ENCODE data around the gene ISLR.

The ISLR gene

DNA sequence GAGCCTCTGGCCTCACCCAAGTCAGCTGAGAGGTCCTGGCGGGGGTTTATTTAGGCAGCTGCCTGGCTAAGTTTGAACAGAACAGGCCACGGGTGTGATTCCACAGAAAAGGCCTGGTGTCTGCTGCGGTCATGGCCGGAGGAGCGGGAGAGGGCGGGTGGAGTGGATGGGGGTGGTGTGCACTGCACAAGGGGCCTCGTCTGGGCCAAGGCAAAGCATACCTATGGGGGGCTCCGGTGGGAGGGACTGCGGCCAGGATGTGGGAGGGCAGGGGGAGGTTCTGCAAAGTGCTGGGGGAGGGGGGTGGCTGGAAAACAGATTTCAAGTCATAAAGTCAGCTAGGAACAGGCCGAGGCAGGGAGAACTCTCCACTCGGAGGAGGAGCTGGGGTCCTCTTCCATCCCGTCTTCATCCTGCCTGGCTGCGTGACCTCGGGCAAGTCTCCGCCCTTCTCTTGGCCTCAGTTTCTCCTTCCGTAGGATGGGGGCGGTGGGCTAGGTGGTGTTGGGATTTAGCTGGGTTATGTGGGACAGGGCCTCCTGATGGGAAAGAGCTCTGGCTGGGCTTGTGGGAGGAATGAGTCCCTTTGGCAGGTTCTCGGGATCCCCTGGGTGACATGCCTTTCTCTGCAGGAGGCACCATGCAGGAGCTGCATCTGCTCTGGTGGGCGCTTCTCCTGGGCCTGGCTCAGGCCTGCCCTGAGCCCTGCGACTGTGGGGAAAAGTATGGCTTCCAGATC is 878 bp downstream of the ISLR start:
- no peak for DNase-seq

DNA sequence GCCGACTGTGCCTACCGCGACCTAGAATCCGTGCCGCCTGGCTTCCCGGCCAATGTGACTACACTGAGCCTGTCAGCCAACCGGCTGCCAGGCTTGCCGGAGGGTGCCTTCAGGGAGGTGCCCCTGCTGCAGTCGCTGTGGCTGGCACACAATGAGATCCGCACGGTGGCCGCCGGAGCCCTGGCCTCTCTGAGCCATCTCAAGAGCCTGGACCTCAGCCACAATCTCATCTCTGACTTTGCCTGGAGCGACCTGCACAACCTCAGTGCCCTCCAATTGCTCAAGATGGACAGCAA is 1.4 kb downstream of the ISLR start:
- DNase-seq: no peak

DNA sequence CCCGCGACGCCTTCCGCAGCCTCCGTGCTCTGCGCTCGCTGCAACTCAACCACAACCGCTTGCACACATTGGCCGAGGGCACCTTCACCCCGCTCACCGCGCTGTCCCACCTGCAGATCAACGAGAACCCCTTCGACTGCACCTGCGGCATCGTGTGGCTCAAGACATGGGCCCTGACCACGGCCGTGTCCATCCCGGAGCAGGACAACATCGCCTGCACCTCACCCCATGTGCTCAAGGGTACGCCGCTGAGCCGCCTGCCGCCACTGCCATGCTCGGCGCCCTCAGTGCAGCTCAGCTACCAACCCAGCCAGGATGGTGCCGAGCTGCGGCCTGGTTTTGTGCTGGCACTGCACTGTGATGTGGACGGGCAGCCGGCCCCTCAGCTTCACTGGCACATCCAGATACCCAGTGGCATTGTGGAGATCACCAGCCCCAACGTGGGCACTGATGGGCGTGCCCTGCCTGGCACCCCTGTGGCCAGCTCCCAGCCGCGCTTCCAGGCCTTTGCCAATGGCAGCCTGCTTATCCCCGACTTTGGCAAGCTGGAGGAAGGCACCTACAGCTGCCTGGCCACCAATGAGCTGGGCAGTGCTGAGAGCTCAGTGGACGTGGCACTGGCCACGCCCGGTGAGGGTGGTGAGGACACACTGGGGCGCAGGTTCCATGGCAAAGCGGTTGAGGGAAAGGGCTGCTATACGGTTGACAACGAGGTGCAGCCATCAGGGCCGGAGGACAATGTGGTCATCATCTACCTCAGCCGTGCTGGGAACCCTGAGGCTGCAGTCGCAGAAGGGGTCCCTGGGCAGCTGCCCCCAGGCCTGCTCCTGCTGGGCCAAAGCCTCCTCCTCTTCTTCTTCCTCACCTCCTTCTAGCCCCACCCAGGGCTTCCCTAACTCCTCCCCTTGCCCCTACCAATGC is 2.0 kb downstream of the ISLR start:
- no peak for DNase-seq

DNA sequence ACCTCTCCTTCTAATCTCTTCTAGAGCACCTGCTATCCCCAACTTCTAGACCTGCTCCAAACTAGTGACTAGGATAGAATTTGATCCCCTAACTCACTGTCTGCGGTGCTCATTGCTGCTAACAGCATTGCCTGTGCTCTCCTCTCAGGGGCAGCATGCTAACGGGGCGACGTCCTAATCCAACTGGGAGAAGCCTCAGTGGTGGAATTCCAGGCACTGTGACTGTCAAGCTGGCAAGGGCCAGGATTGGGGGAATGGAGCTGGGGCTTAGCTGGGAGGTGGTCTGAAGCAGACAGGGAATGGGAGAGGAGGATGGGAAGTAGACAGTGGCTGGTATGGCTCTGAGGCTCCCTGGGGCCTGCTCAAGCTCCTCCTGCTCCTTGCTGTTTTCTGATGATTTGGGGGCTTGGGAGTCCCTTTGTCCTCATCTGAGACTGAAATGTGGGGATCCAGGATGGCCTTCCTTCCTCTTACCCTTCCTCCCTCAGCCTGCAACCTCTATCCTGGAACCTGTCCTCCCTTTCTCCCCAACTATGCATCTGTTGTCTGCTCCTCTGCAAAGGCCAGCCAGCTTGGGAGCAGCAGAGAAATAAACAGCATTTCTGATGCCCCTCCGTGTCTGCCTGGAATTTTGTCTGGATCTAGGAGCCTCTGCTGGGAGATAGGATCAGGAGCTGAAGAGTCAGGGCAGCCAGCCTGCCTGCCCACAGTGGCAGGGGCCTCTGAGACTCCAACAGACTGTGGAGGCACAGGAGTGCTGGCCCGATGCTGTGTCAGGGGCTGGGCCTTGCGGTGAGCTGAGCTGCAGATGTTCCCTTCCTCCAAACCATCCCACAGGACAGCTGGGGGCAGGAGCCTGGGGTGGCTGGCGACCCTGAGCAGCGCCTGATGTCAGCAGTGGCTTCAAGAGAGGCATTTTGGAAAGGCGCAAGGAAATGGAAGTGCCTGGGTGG is 3.0 kb downstream of the ISLR start:
- DNase-seq: no peak

DNA sequence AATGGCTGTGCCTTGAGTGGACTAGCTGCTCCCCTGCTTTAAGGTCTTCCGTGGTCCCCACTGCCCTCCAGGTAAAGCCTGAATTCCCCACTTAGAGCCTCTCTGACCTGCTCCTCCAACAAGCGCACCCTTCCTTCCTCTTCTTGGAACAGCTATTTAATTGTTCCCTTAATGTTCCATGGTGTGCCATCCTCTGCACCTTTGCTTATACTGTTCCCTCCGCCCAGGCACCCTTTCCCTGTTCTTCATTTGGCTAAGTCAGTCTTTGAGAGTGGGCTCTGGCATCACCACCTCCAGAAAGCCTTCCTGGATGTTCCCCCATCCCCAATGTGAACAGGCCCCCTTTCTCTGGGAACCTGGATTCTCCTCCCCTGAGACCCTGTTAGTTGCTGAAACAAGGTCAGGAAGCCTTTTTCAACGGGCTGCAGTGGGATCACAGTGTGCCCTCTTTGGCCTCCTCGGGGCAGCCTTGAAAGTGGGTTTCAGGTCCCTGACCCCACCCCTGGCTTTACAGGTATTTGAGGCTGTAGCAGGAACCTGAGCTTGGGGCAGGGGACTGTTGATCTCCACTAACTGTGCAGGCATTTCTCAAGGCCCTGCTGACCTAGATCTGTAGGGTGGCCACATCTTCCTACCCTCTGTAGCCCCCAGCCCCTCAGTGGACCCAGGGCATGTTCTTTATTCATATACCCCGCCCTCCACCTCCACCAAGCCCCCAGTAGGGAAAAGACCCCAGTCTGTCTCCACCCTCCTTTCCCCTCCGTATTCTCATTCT is 5.0 kb downstream of the ISLR start:
- no peak for DNase-seq

DNA sequence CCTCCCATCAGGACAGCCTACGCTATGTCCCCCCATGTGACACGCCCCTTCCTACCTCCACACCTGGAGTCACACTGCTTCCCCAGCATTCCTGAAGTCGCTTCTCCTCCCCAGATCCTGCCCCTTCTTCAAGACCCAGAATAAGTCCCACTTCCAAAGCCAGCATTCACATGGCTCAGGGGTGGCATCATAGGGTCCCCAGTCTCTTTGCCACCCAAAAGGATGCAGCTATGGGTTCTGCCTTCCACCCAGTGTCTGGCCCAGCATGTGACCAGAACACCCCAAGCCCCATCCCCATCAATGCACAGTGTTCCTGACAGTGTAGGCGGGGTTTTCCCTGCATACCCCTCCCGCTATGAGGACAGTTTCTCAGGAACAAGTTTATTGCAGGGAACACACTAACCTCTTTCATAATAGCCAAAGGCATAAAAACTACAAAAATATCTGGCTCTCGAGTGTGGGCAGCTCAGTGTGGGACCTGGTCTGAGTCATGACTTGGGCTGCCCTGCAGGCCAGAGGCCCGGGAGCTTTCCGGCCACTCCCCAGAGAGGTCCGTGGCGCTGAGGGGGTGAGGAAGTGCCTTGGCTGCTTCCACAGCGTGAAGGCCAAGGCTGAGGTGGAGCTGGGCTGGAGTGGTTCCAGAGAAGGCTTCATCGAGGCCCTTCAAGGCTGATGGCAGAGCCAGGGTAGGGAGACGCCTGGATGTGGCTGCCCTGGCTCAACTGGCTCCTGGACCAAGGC is 5.8 kb downstream of the ISLR start:
- no peak for DNase-seq

DNA sequence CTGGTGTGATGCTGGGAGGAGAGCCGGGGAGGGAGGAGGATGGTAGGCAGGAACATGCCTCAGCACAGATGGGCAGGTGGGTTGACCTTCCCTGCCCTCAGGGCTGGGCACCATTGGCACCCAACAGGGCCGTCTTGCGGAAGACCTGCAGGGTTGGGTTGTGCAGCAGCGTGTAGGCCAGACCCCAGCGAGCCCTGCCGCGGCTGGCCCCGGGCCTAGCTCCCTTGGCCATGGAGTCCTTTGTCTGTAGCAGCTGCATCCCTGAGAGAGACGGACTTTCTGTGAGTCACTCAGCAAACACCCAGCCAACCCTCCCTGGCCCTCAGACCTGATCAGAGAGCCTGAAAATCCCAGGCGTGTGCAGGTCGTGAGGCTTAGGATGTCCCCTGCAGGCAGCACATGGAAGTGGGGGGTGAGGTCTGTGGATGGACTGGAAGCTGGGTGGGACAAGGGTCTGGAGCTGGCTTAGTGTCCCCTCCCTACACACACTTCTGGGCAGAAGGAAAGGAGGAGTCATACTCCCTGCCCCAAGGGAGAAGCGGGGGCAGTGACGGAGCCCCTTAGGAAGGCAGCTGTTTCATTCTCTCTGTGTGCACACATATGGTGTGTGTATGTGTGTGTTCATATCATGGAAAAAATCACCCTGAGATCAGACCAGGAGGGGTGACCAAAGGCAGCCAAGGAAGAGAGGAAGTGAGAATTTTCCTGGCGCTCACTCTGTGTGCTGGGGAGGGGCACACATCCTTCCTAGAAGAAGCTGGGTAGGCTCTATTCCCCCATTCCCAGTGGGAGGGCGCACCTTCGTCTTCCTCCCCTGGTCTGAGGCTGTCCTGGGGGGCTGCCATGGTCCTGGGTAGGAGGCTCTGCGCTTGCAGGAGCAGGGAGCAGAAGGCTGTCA is 6.7 kb downstream of the ISLR start:
- DNase-seq: no peak

DNA sequence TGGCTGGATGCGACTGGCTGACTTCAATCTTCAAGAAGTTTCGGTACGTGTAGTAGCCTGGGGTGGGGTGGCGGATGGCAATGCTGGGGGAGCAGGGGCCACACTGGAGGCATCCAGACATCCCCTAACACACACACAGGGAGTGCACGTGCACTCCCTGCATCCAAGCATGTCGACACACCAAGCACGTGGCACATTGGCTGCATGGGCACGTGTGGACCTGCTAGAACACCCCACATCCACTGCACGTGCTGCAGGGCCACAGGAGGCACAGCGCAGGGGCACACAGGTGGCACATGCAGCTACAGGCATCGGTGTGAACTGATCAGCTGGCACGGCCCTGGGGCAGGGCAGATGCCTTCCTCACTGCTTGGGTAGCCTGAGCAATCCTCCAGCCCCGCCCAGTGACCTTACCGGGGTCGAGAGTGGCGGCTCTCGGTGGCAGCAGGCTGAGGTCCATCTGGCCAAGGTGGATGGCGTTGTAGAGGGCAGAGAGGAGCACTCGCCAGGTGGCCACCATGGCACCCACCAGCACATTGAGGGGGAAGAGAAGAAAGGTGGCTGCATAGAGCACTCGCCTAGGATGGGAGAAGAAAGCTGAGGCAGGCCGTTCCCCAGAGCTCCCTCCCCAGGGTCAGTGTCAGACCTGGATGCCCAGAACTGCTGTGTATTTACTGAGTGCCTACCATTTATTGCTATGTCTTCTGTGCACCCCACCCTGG is 7.5 kb downstream of the ISLR start:
- no peak for DNase-seq

DNA sequence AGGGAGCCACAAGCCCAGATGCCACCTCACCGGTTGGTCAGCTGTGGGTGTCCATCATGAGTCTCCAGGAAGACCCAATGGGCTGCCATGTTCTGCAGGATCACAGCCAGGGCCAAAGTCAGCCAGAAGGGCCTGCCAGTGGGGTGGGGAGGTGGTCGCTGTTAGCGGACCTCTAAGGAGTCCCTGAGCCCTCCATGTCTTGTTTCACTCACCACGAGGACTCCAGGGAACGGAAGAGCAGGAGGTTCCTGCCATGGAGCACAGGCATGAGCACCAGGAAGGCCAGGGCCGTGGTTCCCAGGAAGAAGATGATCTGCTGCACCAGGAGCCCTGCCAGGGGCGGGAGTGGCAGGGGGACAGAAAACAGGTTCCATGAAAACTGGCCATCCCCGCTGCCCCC is 8.6 kb downstream of the ISLR start:
- no peak for DNase-seq

DNA sequence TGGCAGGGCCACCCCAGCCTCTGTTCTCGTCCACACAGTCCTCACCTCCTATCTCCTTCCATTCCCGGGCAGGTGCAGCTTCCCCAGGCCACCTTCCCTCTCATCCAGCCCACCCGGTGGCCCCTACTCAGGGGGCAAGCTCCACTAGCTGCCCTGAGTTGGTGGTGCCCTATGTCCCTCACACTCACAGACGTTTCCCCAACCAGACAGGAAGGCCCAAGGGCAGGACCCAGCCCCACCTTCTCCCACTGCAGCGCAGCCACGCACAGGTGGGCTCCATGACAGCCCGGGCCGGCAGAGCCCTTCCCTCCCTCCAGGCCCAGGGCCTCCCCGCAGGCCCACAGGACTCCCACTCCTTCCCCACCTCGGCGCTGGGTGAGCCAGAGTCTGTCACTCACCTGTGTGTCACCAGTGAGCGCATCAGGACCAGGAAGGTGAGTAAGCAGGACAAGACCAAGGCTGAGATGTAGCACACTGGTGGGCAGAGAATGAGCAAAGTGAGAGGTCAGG is 11.1 kb downstream of the ISLR start:
- no peak for DNase-seq

DNA sequence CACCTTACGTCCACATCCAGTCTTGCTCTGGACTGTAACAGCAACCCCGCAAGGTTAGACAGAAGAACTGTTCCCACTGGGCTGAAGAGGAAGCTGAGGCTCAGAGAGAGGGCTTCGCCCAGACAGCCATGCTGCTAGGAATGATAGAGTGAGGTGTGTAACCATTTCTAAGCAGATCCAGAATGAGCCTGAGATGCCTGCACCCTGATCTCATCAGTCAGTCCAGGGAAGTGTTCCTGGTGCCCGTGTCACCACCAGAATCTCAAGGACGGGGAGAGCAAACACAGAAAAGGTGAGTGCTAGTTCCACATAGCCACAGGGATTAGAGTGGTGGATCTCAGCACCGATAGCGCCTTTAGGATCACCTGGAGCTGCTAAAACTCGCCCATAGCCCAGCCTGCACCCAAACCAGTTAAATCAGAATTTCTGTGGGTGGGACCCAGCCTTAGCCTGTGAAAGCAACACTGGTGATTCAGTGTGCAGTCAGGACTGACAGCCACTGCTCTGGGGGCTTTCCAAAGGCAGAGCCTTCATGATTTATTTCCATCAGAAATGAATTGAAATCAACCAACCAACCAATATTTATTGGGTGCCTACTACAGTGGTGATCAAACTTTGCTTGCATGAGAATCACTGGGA is 12.3 kb downstream of the ISLR start:
- no peak for DNase-seq

DNA sequence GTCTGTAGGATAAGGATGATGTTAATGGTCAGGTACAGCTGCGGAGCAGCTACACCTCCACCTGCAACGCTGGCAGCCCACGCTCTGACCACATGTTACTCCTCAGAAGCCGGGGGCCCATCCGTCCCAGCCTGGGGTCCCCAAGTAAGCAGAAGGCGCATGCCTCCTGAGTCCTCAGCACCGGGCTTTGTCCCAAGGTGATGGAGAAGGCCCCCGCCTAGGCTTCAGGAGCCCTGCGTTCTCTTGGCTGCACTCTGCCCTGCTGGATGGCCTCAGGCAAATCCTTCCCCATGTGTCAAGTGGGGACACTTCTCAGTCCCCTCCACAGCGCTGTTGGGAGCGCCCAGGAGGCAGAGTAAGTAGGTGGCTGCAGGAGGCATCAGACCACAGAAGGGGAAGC is 14.7 kb downstream of the ISLR start:
- DNase-seq: no peak

DNA sequence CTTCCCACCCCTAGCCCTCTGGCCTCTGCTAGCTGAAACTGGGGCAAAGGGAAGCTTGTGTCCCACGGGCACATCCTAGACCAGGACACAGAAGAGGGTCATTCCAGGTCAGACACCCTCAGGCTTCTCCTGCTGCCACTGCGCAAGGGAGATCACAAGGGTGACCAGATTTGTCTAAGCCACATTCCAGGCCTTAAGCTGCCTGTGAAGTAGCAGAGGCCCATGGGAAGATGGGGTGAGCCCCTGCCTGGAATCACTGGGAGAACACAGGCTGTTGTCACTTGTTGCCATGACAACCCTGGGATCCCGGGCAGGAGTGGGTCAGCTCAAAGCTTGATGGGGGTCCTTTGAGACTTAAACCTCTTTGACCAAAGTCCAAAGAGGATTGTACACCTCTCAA is 18.3 kb downstream of the ISLR start:
- DNase-seq: no peak

DNA sequence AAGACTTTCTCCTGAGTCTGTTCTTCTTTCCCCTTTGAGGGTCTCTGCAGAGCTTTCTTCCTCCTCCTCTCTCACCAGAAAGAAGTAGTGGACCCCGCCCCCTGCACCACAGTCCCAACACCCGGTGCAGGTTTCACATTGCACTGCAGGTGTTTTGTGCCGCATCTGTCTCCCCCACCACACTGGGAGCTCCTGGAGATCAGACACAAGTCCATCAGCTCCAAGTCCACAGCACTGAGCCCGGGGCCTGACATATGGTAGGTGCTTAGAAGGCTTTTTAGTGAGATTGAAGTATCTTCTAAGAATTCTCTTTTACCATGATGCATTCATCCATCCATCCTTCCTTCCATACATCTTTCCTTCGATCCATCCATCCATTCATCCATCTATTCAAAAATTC is 19.2 kb downstream of the ISLR start:
- no peak for DNase-seq

DNA sequence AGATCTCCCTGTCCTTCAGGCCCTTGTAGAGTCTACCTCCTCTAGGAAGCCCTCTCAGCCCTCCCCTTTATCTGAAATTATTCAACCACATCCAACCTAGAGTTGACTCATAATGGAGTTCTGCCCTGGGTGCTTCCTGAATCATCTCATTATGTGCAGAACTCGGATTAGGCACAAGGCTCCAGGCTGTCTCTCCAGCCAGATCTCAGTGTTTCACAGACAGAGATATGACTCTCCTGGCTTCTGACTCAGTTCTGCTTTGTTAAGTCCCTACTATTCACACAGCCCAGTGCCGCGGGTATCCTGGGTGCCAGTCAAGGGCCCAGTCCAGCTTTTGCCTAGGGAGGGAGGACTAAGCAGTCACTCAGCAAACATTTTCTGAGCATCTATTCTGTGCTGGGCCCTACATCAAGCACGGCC is 19.8 kb downstream of the ISLR start:
- DNase-seq: no peak

DNA sequence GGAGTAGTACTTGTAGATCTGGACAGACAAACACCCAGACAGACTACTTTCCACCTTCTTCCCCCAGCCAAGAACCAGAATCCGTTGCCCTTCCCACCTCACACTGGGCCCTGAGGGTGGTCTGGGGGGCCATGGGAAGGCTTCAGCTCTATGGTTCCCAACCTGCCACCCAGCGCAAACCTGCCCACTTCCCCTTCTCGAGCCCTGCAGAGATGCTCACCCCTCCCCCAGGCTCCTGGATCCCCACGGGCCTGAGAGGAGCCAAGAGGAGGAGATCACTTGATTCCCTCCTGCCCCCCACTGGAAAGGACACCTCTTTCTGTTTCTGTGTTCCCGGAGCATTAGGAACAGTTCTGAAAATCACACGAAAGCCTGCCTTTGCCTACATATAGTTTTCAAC is 20.4 kb downstream of the ISLR start:
- no peak for DNase-seq

DNA sequence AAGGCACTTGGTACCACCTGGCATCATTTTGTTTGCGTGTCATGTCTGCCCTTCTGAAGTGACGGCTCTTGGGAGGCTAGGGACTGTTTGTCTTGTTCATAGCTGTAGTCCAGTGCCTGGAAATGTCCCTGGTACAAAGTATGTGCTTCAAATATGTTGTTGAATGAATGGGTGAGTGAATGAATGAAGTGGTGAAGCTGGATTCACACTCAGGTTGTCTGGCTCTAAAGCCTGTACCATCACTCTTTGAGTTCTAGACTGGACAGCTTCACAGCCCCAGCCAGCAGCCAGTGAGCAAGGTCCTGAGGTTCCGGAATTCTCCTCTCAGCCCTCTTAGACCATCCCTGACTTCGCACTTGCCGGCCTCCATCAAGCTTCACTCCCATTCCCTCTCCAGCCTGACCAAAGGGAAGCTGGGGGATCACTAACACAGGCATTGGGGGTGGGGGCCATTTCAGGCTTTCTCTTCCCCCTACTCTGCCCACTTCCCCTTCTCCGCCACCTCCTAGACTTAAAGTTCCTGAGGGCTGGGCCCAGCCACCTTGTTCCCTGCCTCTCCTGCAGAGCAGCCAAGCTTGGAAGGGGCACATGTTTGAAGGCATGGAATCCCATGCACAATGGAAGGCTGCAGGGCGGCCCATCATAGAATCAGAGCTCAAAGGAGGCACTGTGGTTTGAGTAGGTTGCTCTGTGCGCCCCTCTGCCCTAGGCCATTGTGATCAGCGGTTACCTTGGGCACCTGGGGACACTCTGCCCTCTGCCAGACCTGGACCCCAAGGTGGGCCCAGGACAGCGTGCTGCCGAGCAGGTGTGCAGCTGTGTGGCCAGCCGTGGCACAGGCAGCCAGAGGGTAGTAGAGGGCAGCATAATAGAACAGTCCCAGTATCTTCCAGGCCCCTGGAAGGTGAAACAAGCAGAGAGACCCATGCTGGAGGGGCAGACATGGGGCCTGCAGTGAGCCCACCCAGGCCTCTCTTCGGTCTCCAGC is 21.4 kb downstream of the ISLR start:
- no peak for DNase-seq

DNA sequence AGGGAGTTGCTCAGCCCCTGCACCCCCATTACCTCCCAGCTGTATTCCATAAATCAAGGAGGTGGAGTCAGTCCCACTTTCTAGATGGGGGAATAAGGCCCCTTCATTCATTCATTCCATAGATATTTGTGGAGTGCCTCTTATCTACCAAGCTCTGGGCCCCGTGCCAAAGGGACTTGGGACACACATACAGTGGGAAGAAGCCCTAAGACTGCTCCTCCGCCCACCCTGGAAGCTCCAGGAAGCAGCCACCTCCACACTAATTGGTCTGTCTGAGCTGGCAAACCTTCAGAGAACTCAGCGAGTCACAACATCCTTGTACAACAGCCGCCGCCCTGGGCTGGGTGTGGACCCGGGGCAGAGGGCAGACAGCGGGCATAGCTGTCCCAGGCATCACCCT is 22.7 kb downstream of the ISLR start:
- DNase-seq: no peak
